RWPE2 (cell line): ENCODE results near the gene SYNE1.
A peak's percentile ranks its signal among the peaks of the same experiment; 100 is the strongest.

Experiments used
- ATAC-seq: fragments of 200-7000 bp; cut with Tn5 transposase; 3 replicates; pipeline ENCODE4 v1.9.1; 2021; ENCODE audit warnings: low read depth
- DNase-seq: peaks from one replicate; pipeline ENCODE4 v3.0.0-alpha.2; 2020; ENCODE audit warnings: low spot score
- H3K27ac ChIP-seq: fragments of 450-650 bp; 2 replicates; pipeline ENCODE4 v1.5.1; 2017; ENCODE audit warnings: mild to moderate bottlenecking; ENCODE audit not compliant: poor library complexity, severe bottlenecking
- H3K27me3 ChIP-seq: fragments of 250-450 bp; sonication (Bioruptor Pico); 2 replicates; pipeline ENCODE4 v1.5.1; 2021; ENCODE audit warnings: mild to moderate bottlenecking, moderate library complexity; ENCODE audit not compliant: insufficient read depth, poor library complexity, severe bottlenecking
- H3K36me3 ChIP-seq: fragments of 250-450 bp; sonication (Bioruptor Pico); 2 replicates; pipeline ENCODE4 v1.5.1; 2020; ENCODE audit warnings: low read depth, mild to moderate bottlenecking, moderate library complexity
- H3K4me1 ChIP-seq: fragments of 250-450 bp; sonication (Bioruptor Pico); 2 replicates; pipeline ENCODE4 v1.5.1; 2021; ENCODE audit warnings: mild to moderate bottlenecking, moderate library complexity; ENCODE audit not compliant: insufficient read depth, poor library complexity, severe bottlenecking
- H3K4me3 ChIP-seq: fragments of 250-450 bp; sonication (Bioruptor Pico); 2 replicates; pipeline ENCODE4 v1.5.1; 2021; ENCODE audit warnings: mild to moderate bottlenecking, moderate library complexity; ENCODE audit not compliant: severe bottlenecking
- H3K9me3 ChIP-seq: fragments of 250-450 bp; sonication (Bioruptor Pico); 2 replicates; pipeline ENCODE4 v1.5.1; 2021; ENCODE audit warnings: mild to moderate bottlenecking, moderate library complexity; ENCODE audit not compliant: severe bottlenecking
- TF ChIP-seq, protein P1 (sequence below): fragments of 450-650 bp; IDR thresholded peaks from one replicate; pipeline ENCODE4 v1.5.1; 2017; ENCODE audit warnings: mild to moderate bottlenecking, moderate library complexity; ENCODE audit not compliant: poor library complexity, severe bottlenecking

Gene SYNE1

GRCh38 chr6:152267967-152268845 lies 369.0 kb downstream of the SYNE1 start:
- TF ChIP-seq, protein P1, sequence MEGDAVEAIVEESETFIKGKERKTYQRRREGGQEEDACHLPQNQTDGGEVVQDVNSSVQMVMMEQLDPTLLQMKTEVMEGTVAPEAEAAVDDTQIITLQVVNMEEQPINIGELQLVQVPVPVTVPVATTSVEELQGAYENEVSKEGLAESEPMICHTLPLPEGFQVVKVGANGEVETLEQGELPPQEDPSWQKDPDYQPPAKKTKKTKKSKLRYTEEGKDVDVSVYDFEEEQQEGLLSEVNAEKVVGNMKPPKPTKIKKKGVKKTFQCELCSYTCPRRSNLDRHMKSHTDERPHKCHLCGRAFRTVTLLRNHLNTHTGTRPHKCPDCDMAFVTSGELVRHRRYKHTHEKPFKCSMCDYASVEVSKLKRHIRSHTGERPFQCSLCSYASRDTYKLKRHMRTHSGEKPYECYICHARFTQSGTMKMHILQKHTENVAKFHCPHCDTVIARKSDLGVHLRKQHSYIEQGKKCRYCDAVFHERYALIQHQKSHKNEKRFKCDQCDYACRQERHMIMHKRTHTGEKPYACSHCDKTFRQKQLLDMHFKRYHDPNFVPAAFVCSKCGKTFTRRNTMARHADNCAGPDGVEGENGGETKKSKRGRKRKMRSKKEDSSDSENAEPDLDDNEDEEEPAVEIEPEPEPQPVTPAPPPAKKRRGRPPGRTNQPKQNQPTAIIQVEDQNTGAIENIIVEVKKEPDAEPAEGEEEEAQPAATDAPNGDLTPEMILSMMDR = peak; percentile 79
- no peak for ATAC-seq
- Histone ChIP-seq H3K4me3 (no peak overlapping the region), H3K9me3 (peaks cover 2% of the 10 kb centered on the region), H3K27me3 (no peaks in the 10 kb centered on the region), H3K27ac (no peak overlapping the region), H3K36me3 (no peaks in the 10 kb centered on the region), H3K4me1 (peaks cover 11% of the 10 kb centered on the region)
- no peak for DNase-seq

GRCh38 chr6:152265651-152266050 lies 371.5 kb downstream of the SYNE1 start:
- ATAC-seq = no peak
- H3K27me3 ChIP-seq = no peaks in the 10 kb centered on the region
- no peak overlapping the region for H3K27ac ChIP-seq

DNA sequence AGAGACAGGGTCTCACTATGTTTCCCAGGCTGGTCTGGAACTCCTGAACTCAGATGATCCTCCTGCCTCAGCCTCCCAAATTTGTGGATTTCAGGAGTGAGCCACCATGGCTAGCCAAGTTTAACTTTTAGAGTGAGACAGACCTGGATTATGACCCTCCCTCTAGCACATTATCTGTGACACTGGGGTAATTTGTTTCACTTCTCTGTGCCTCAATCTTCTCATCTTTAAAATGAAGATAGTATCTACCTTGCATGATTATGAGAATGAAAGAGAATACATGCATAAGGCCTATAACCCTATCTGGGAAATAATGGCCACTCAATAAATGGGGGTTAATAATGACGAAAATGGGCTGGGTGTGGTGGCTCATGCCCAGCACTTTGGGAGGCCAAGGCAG lies 373.6 kb downstream of the SYNE1 start:
- TF ChIP-seq, protein P1 = no peak
- H3K4me3 ChIP-seq = no peak overlapping the region
- H3K4me1 ChIP-seq = no peaks in the 10 kb centered on the region
- ATAC-seq (no peak), DNase-seq (no peak)
- no peaks in the 10 kb centered on the region for H3K36me3 ChIP-seq
- peaks cover 2% of the 10 kb centered on the region for H3K9me3 ChIP-seq
- no peak overlapping the region for H3K27ac ChIP-seq
- no peaks in the 10 kb centered on the region for H3K27me3 ChIP-seq

More at GRCh38 chr6:152265651-152266050, 371.5 kb downstream of the SYNE1 start:
- Histone ChIP-seq H3K9me3 (peaks cover 2% of the 10 kb centered on the region), H3K4me3 (no peak overlapping the region), H3K4me1 (no peaks in the 10 kb centered on the region), H3K36me3 (no peaks in the 10 kb centered on the region)
- TF ChIP-seq, protein P1 = no peak
- no peak for DNase-seq

- Histone ChIP-seq H3K27me3 (no peaks in the 10 kb centered on the region), H3K36me3 (no peaks in the 10 kb centered on the region), H3K27ac (no peak overlapping the region), H3K9me3 (peaks cover 2% of the 10 kb centered on the region), H3K4me1 (no peaks in the 10 kb centered on the region), H3K4me3 (no peak overlapping the region)
- DNase-seq (no peak), ATAC-seq (no peak)
- TF ChIP-seq, protein P1 = no peak
These were observed 376.0 kb downstream of the SYNE1 start for GRCh38 chr6:152261179-152261578.

- H3K4me1 ChIP-seq = no peaks in the 10 kb centered on the region
- H3K27ac ChIP-seq = no peak overlapping the region
- TF ChIP-seq, protein P1 = no peak
- ATAC-seq (no peak), DNase-seq (no peak)
- H3K9me3 ChIP-seq = peaks cover 2% of the 10 kb centered on the region
- no peak overlapping the region for H3K4me3 ChIP-seq
- H3K36me3 ChIP-seq = no peaks in the 10 kb centered on the region
- no peaks in the 10 kb centered on the region for H3K27me3 ChIP-seq
These were observed 377.9 kb downstream of the SYNE1 start for GRCh38 chr6:152259234-152259633.
